ENCODE measurements around the gene SYCP2L.
"Not testable (repeated sequence)": the region's sequence is repeated elsewhere in the genome, so short reads cannot be mapped to it uniquely, and the experiment has no call there.

Gene SYCP2L

GRCh38 chr6:10882253-10882630 is 4.6 kb upstream of the SYCP2L start:
- DNase-seq, result not testable (repeated sequence)

GRCh38 chr6:10882657-10883171 is 4.1 kb upstream of the SYCP2L start:
- no peak for DNase-seq

GRCh38 chr6:10883312-10884244 is 3.3 kb upstream of the SYCP2L start:
- DNase-seq, result no peak

- DNase-seq, result no peak
Observed at GRCh38 chr6:10884245-10884972, 2.4 kb upstream of the SYCP2L start.

- DNase-seq, result not testable (repeated sequence)
Observed at GRCh38 chr6:10886365-10886690, 524 bp upstream of the SYCP2L start.

GRCh38 chr6:10890151-10890550 is 3.3 kb downstream of the SYCP2L start:
- no peak for DNase-seq

GRCh38 chr6:10891960-10892359 is 5.1 kb downstream of the SYCP2L start:
- DNase-seq, result no peak

GRCh38 chr6:10894958-10895357 is 8.1 kb downstream of the SYCP2L start:
- no peak for DNase-seq

GRCh38 chr6:10896691-10897090 is 9.8 kb downstream of the SYCP2L start:
- no peak for DNase-seq

- DNase-seq, result no peak
Observed at GRCh38 chr6:10901770-10902169, 14.9 kb downstream of the SYCP2L start.

GRCh38 chr6:10904015-10904414 is 17.2 kb downstream of the SYCP2L start:
- DNase-seq, result no peak

- DNase-seq, result no peak
Observed at GRCh38 chr6:10908228-10908627, 21.4 kb downstream of the SYCP2L start.

- not testable (repeated sequence) for DNase-seq
Observed at GRCh38 chr6:10919520-10919919, 32.7 kb downstream of the SYCP2L start.

- no peak for DNase-seq
Observed at GRCh38 chr6:10933126-10933525, 46.3 kb downstream of the SYCP2L start.

GRCh38 chr6:10939840-10940239 is 53.0 kb downstream of the SYCP2L start:
- DNase-seq, result no peak

- DNase-seq, result no peak
Observed at GRCh38 chr6:10945845-10946244, 59.0 kb downstream of the SYCP2L start.

GRCh38 chr6:10947966-10948365 is 61.1 kb downstream of the SYCP2L start:
- no peak for DNase-seq

- DNase-seq, result no peak
Observed at GRCh38 chr6:10949579-10950490, 63.0 kb downstream of the SYCP2L start.

GRCh38 chr6:10951675-10952282 is 64.9 kb downstream of the SYCP2L start:
- no peak for DNase-seq

- DNase-seq, result peak; percentile 49
Observed at GRCh38 chr6:10954590-10955010, 67.7 kb downstream of the SYCP2L start.

GRCh38 chr6:10956776-10957175 is 69.9 kb downstream of the SYCP2L start:
- no peak for DNase-seq

GRCh38 chr6:10957414-10957886 is 70.6 kb downstream of the SYCP2L start:
- no peak for DNase-seq

All from NCI-H1105 (cell line).